Measurements from ENCODE around the gene SH3GL2.

The SH3GL2 gene

DNA sequence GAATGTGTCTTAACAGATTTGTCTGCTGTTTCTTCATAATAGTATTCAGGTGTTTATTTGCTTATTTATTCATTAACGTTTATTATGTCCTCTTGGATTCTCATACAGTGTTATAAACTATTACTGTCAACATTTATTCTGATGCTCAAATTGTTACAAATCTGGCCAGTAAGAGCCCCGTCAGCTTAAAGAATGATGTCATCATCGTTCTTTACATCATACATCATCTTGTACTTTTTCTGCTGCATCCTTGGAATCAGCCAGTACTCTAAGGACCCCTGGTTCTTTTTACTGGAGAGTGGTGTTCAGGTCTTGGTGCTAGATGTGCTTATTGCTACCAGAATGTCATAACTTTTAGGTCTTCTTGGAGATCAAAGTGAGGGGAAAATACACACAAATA, 86.6 kb downstream of the SH3GL2 start:
- DNase-seq = no peak

DNA sequence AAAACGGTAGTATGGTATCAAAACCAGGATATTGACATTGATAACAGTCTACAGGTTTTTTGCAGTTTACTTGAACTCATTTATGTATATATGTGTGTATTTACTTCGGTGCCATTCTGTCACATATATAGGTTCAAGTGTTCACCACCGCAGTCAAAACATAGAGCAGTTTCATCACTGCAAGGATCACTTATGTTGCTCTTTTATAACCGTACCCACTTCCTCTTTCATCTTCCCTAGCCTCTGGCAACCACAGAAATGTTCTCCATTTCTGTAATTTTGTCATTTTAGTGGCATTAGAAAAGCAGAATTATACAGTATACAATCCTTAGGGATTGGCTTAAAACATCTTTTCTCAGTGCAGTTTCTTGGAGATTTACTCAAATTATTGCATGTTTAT, 90.3 kb downstream of the SH3GL2 start:
- DNase-seq = no peak

GRCh38 chr9:17682684-17683083, 103.8 kb downstream of the SH3GL2 start:
- no peak for DNase-seq

- DNase-seq = no peak
Observed at GRCh38 chr9:17688834-17689233, 110.0 kb downstream of the SH3GL2 start.

DNA sequence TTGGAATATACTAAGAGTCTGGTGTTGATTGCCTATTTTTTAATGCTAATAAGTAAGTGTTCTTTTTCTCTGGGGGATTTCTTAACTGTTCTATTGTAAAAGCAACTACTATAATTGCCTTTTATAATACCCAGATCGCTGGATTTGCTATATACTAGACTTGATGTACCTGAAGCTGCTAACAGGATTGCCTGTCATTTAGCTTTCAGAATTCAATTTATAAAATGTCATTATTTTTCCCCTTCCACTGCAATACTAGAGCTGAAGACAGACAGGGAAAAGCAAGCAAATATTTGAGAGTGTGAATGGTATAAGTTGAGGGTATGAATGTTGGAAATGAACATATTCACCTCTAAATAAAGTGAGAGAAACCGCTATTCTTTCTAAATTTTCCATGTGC, 115.5 kb downstream of the SH3GL2 start:
- DNase-seq = no peak

- no peak for DNase-seq
Observed at GRCh38 chr9:17695482-17695881, 116.6 kb downstream of the SH3GL2 start.

DNA sequence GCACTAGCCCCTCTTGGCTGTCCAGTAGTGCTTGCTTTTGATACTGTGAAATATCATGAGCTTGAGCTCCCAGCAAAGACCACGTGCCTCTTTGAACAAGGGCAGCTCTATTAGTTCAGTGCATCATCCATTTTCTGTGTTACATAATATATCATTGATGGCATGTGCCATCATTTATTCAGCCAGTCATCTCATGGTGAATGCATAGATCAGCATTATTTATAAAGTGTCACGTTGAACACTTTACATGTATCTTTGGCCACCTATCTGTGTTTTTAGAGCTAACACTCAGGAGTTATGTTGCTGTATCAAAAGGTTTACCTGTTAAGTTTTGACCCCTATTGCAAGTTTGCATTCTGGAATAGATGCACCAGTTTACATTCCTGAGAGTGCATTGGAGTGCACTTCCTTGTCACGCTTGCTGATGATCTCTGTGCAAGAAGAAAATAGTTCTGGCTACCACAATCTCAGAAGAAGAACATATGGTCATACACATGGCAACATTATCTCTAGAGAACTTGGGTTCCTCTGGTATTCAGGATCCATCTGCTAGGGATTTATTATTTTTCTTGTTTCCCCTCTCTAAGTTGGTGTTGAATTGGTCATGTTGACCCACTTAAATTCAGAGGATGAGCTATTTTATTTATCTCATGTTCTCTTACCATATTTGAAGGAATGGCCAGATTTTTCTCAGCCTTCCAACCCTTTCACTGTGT, 120.9 kb downstream of the SH3GL2 start:
- no peak for DNase-seq

GRCh38 chr9:17706347-17706746, 127.5 kb downstream of the SH3GL2 start:
- DNase-seq = no peak

GRCh38 chr9:17719053-17719452, 140.2 kb downstream of the SH3GL2 start:
- DNase-seq = no peak

GRCh38 chr9:17721954-17722353, 143.1 kb downstream of the SH3GL2 start:
- no peak for DNase-seq

- no peak for DNase-seq
Observed at GRCh38 chr9:17723656-17724055, 144.8 kb downstream of the SH3GL2 start.

- no peak for DNase-seq
Observed at GRCh38 chr9:17725399-17726010, 146.6 kb downstream of the SH3GL2 start.

- no peak for DNase-seq
Observed at GRCh38 chr9:17726298-17726697, 147.4 kb downstream of the SH3GL2 start.

- no peak for DNase-seq
Observed at GRCh38 chr9:17730899-17731298, 152.0 kb downstream of the SH3GL2 start.

GRCh38 chr9:17731308-17731707, 152.4 kb downstream of the SH3GL2 start:
- DNase-seq = no peak

- no peak for DNase-seq
Observed at GRCh38 chr9:17734674-17735073, 155.8 kb downstream of the SH3GL2 start.

DNA sequence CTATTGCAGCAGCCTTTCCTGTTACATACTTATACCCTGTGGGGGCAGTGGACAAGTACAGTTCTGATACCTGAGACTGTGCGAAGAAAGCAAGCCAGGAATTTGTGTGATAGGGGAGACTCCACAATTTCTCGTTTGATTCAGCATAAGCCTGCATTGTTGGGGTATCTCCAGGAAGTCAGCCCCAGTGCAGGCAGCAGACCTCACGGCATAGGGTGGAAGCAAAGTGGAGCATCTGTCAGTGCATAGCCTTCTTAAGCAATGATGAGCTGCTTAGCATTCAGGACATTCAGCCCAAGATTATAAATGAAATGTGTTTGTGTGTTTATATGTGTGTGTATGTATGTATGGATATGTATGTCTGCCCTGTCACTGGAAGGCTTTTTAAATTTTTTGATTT, 157.0 kb downstream of the SH3GL2 start:
- DNase-seq = no peak

GRCh38 chr9:17739022-17739421, 160.2 kb downstream of the SH3GL2 start:
- no peak for DNase-seq

DNA sequence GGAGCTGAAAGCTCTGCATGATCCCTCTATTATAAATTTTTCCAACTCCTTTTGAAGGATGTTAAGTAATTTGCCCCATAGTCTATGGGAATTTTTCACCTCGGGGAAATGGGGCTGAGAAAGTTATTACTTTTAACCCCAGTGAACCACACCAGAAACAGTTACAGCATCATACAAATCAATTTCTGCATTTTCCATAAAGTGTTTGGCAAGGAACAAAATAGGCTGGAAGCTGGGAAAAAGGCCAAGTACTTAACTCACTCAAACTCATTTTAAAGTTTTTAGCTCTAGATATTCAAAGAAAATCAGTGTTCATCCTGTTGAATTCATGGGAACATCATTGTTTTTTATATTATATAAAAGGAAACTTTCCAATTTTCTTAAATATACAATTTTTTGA, 160.9 kb downstream of the SH3GL2 start:
- no peak for DNase-seq

DNA sequence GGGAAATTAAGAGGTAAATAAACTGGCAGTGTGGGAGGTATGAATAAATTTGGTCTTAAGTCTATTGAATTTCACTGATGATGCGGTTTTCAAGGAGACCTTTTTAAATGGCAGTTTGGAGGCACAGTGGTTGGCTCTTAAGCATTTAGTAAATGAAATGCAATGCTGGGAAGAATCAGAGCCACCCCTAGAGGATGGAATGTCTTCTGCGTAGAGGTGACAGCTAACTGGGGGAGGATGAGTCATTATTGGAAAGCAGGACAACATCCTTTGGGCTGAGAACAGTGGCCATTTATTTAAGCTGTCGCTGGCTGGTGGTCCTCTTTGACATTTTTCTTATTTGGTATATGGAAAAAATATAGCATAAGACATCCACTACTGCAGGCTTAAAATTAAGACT, 163.2 kb downstream of the SH3GL2 start:
- DNase-seq = no peak

DNA sequence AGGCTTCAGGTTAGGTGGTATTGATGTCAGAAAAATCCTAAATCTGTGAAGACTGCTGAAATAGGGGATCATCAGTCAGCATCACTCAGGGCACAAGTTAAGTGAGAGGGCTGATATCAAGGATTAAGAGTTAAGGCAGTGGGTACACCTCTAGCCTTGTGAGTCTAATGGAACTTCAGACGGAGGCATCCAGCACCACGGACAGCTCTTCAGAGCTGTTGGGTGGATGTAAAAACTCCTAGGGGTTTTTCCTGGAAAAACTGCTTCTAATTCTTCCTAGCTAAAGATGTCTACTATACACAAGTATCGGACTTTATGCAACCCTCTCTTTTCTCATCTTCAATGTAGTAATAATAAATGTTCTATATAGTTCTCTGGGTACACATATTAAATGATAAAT, 165.9 kb downstream of the SH3GL2 start:
- no peak for DNase-seq

GRCh38 chr9:17750269-17750668, 171.4 kb downstream of the SH3GL2 start:
- no peak for DNase-seq

DNA sequence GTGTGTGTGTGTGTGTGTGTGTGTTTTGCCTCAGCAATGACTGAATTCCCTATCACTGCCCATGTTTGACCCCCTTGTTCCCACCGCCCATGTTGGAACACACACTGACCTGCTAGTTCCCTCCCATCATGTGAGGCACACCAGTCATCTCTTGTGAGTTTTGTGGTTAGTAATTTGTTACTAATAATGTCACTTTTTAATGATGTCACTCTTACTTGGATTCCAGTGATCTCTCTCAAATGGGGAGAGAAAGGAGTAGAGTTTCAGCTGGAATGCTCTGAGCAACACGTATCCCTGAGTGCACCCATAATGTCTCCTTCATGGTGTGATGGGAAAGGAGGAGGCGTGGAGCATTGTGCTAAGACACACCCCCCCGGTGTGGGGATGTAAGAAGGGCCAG, 172.6 kb downstream of the SH3GL2 start:
- no peak for DNase-seq

DNA sequence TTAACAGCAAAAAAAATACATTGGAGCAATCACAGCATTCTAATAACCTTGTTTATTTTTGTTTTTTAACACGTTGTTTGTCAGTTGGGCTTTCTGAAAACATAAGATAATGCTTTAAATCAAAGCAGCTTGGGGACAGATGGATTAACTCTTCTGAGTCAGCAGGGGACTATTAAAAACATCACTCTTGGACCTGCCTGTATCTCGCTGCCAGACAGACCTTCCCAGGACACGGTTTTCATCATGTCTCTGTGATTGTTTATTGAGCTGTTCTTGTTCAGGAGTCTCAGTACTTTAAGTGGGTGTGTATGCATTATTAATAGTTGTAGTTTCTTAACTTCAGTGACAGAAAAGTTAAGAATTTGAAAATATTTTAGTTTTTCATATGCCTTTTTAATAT, 173.2 kb downstream of the SH3GL2 start:
- no peak for DNase-seq

GRCh38 chr9:17757816-17758215, 178.9 kb downstream of the SH3GL2 start:
- DNase-seq = no peak

All from activated gamma-delta T cell treated with Interleukin-2 at 50 U/mL for 16 hours (primary cell).